ENCODE results near the gene FHIT.
A peak's percentile ranks its signal among the peaks of the same experiment; 100 is the strongest.

Gene FHIT

DNA sequence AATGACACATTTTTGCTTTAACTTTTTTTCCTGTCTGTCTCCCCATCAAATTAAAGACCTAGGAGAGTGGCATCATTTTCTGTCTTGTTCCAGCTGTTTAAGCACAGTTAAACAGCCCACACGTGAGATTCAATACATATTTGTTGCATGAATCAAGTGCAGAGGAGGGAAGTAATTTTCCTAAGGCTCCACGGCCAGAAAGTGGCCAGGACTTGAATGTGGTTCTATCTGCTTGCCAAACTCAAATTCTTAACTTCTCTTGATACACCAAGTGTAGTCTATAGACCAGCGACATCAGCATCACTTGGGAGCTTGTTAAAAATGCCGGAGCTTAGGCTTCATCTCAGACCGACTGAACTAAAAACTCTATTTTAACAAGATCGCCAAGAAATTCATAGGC lies 1476.6 kb downstream of the FHIT start:
- Mint-ChIP-seq H3K27ac (no peak overlapping the region), H3K9me3 (no peaks in the 10 kb centered on the region), H3K36me3 (ENCODE audit: low read depth) (no peaks in the 10 kb centered on the region), H3K4me1 (peaks cover 56% of the 10 kb centered on the region), H3K4me3 (no peak overlapping the region), H3K27me3 (ENCODE audit: low read depth, poor library complexity) (peaks cover 4% of the 10 kb centered on the region)
- DNase-seq, result no peak
- no peak for TF ChIP-seq CTCF (IDR thresholded peaks at IDR 0.05)

DNA sequence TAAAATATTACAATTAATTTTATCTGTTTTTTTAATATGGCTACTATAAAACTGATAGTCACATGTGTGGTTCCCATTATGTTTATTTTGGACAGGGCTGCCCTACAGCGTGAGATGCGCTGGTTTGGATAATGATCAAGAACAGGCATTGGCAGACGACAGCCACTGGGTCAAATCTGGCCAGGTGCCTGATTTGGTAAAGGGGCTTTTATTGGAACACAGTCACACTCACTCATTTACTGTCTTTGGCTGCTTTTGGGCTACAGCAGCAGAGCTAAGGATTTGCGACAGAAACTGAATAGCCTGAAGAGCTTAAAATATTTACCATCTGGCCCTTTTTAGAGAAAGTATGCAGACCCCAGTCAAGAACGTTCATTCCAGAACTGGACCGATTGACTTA lies 1477.3 kb downstream of the FHIT start:
- Mint-ChIP-seq H3K36me3 (ENCODE audit: low read depth) (no peaks in the 10 kb centered on the region), H3K9me3 (no peaks in the 10 kb centered on the region), H3K4me1 (peaks cover 56% of the 10 kb centered on the region), H3K27me3 (ENCODE audit: low read depth, poor library complexity) (peaks cover 4% of the 10 kb centered on the region), H3K4me3 (no peak overlapping the region), H3K27ac (no peak overlapping the region)
- no peak for DNase-seq
- no peak for TF ChIP-seq CTCF (IDR thresholded peaks at IDR 0.05)

DNA sequence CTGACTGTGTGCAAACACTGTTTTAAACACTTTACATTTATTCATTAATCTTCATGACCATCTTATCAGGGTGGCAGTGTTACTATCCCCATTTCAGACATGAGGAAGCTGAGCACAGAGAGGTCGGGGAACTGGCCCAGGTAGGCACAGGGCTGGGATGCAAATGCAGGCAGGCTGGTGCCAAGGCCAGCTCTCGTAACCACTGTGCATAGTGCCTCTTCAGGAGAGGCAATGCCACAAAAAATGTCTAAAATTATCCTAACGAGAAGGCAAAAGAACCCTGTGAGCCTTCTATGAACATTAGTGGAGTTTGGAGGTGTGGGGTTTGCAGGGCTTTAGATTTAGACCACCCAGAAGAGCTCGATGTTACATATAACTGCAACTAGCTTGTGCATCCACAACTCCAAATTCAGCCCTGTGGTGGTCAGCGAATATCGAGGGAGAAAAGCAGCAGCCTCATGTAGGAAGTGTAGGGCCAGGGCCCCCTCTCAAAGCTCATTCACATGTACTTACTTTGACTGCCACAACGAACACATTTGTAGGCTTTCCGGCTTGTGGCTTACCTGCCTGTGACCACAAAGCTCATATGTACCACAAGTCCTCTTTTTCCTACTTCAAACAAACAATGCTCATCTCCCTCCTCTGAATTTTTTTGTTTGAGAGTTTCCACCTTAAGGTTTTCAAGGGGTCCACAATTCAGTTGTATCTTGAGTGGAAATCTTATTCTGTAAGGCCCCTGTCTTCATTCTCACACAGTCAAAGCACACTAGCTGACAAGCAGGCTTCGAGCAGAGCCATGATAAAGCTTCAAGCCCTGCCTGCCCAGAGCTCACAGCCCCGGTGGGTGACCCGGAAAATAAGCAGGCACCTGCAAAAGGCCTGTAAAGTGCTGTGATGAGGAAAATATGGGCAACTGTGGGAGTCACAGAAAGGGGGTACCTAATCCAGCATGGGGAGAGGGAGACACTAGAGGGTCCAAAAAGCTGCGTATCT lies 1478.5 kb downstream of the FHIT start:
- Mint-ChIP-seq H3K4me3 (no peak overlapping the region), H3K27me3 (ENCODE audit: low read depth, poor library complexity) (peaks cover 4% of the 10 kb centered on the region), H3K9me3 (no peaks in the 10 kb centered on the region), H3K36me3 (ENCODE audit: low read depth) (no peaks in the 10 kb centered on the region), H3K4me1 (peaks cover 54% of the 10 kb centered on the region), H3K27ac (no peak overlapping the region)
- no peak for TF ChIP-seq CTCF (IDR thresholded peaks at IDR 0.05)
- DNase-seq, result no peak

GRCh38 chr3:59771768-59772181 lies 1479.5 kb downstream of the FHIT start:
- Mint-ChIP-seq H3K4me3 (no peak overlapping the region), H3K27me3 (ENCODE audit: low read depth, poor library complexity) (peaks cover 4% of the 10 kb centered on the region), H3K36me3 (ENCODE audit: low read depth) (no peaks in the 10 kb centered on the region), H3K27ac (no peak overlapping the region), H3K9me3 (no peaks in the 10 kb centered on the region), H3K4me1 (peaks cover 45% of the 10 kb centered on the region)
- no peak for TF ChIP-seq CTCF (IDR thresholded peaks at IDR 0.05)
- peak; percentile 22 for DNase-seq

DNA sequence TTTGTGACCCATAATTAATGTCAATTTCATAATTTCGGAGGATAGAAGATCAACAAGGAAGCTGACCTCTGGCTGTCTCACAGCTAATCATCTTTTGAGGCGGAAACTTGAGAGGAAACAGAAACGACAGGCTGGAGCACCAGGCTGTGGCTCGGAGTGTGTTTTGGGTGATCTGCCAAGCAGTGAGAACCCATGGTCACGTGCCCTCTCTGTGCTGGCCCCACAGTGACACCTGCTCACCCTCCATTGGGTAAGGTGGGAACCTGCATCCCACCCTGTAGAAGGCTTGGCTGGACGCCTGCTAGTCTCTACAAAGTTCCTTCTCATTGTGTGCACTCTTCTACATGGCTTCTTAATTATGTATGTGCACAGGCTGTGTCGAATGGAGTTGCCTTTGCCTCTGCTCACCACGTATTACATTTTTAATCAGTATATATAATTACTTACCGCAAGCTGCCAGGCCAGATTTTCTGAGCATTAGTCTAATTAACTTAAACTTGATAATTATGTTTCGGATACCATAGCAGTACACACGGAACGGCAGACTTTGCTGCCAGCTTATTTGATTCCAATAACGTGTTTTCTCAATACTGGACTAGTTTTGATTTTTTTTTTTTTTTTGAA lies 1482.0 kb downstream of the FHIT start:
- Mint-ChIP-seq H3K27me3 (ENCODE audit: low read depth, poor library complexity) (peaks cover 4% of the 10 kb centered on the region), H3K36me3 (ENCODE audit: low read depth) (no peaks in the 10 kb centered on the region), H3K4me1 (peaks cover 35% of the 10 kb centered on the region), H3K9me3 (no peaks in the 10 kb centered on the region), H3K4me3 (no peak overlapping the region), H3K27ac (no peak overlapping the region)
- TF ChIP-seq CTCF (IDR thresholded peaks at IDR 0.05), result no peak
- no peak for DNase-seq
